Naive B cell (primary cell): ENCODE results near the gene CALCOCO1. TPM values are rescaled to one million over a fixed set of nuclear protein-coding genes. Genes with fewer than 3 reads are reported as not detected.
A peak's percentile ranks its signal among the peaks of the same experiment; 100 is the strongest.

Source experiments
- ATAC-seq, 2 donors: fragments of 150-1000 bp; cut with Tn5 transposase; 2 replicates each; pipeline ENCODE4 v1.10.0; 2021; ENCODE audit warnings: low read depth in 2 of 2, mild to moderate bottlenecking in 2 of 2, moderate library complexity in 2 of 2
- DNase-seq: peaks from one replicate; pipeline ENCODE4 v3.0.0; 2022
- H3K27ac Mint-ChIP-seq, 6 donors: one replicate each; pipeline ENCODE4 v1.8.0; 2020 to 2022; ENCODE audit warnings: mild to moderate bottlenecking in 6 of 6, mixed read lengths in 6 of 6, moderate library complexity in 5 of 6, inconsistent platforms in 2 of 6
- H3K27me3 Mint-ChIP-seq, 3 donors: one replicate each; pipeline ENCODE4 v1.8.0; 2021 to 2022; ENCODE audit warnings: mixed read lengths in 3 of 3, mild to moderate bottlenecking in 1 of 3
- H3K36me3 Mint-ChIP-seq, 2 donors: one replicate each; pipeline ENCODE4 v1.8.0; 2020 to 2022; ENCODE audit warnings: mixed read lengths in 2 of 2, inconsistent platforms in 1 of 2, mild to moderate bottlenecking in 1 of 2
- H3K4me1 Mint-ChIP-seq, 3 donors: one replicate each; pipeline ENCODE4 v1.8.0; 2020 to 2022; ENCODE audit warnings: mixed read lengths in 3 of 3, inconsistent platforms in 1 of 3, mild to moderate bottlenecking in 1 of 3, moderate library complexity in 1 of 3
- H3K4me3 Mint-ChIP-seq, 8 donors: one replicate each; pipeline ENCODE4 v1.8.0; 2020 to 2022; ENCODE audit warnings: mild to moderate bottlenecking in 8 of 8, mixed read lengths in 8 of 8, moderate library complexity in 8 of 8, inconsistent platforms in 2 of 8
- H3K9me3 Mint-ChIP-seq, 7 donors: one replicate each; pipeline ENCODE4 v1.8.0; 2020 to 2022; ENCODE audit warnings: mixed read lengths in 7 of 7, mild to moderate bottlenecking in 5 of 7, inconsistent platforms in 2 of 7, moderate library complexity in 1 of 7
- polyA plus RNA-seq, 6 donors: library from polyadenylated mRNA; unstranded; fragments of 300-500 nt; fragmentation: Illumina TruSeq; gene quantifications; one replicate each; pipeline ENCODE4 v1.2.3, GENCODE V29; 2021; ENCODE audit warnings: low read depth in 6 of 6

The CALCOCO1 gene
- polyA plus RNA-seq, 6 donors from 2014 or later = 65.8 to 93.2 (median 78.8) TPM

GRCh38 chr12:53749986-53750811 is 22.9 kb upstream of the CALCOCO1 start:
- no peaks in the 10 kb centered on the region for H3K36me3 Mint-ChIP-seq
- DNase-seq (no peak), ATAC-seq (no peak)
- peak overlapping the region in 1 of 6 donors; percentile 79 for H3K27ac Mint-ChIP-seq
- no peaks in the 10 kb centered on the region for H3K9me3 Mint-ChIP-seq
- no peak overlapping the region for H3K4me3 Mint-ChIP-seq
- H3K4me1 Mint-ChIP-seq = peaks cover 0 to 20% (median 3%) of the 10 kb centered on the region in 3 donors
- peaks cover 0 to 20% (median 12%) of the 10 kb centered on the region in 3 donors for H3K27me3 Mint-ChIP-seq

GRCh38 chr12:53748072-53748840 is 21.0 kb upstream of the CALCOCO1 start:
- Mint-ChIP-seq H3K9me3 (no peaks in the 10 kb centered on the region), H3K4me3 (no peak overlapping the region), H3K27me3 (peaks cover 0 to 30% (median 26%) of the 10 kb centered on the region in 3 donors), H3K27ac (no peak overlapping the region), H3K36me3 (no peaks in the 10 kb centered on the region), H3K4me1 (peaks cover 6 to 24% (median 8%) of the 10 kb centered on the region in 3 donors)
- no peak for DNase-seq
- ATAC-seq = no peak

GRCh38 chr12:53747095-53747494 is 19.8 kb upstream of the CALCOCO1 start:
- Mint-ChIP-seq H3K27ac (peak overlapping the region in 2 of 6 donors; percentile 22 to 77), H3K4me3 (peak overlapping the region in 6 of 8 donors; percentile 26 to 86 (median 55)), H3K9me3 (no peaks in the 10 kb centered on the region), H3K36me3 (no peaks in the 10 kb centered on the region), H3K4me1 (peaks cover 9 to 24% (median 11%) of the 10 kb centered on the region in 3 donors), H3K27me3 (peaks cover 0 to 42% (median 37%) of the 10 kb centered on the region in 3 donors)
- DNase-seq = no peak
- no peak for ATAC-seq

- Mint-ChIP-seq H3K4me3 (peak overlapping the region; percentile 15 to 86 (median 55)), H3K27me3 (peaks cover 0 to 44% (median 38%) of the 10 kb centered on the region in 3 donors), H3K36me3 (no peaks in the 10 kb centered on the region), H3K9me3 (no peaks in the 10 kb centered on the region), H3K27ac (peak overlapping the region in 3 of 6 donors; percentile 14 to 77 (median 22)), H3K4me1 (peaks cover 9 to 24% (median 11%) of the 10 kb centered on the region in 3 donors)
- peak; percentile 83 for DNase-seq
- peak; percentile 42 to 59 for ATAC-seq
These were observed 19.4 kb upstream of the CALCOCO1 start for GRCh38 chr12:53746592-53747092.

GRCh38 chr12:53744751-53745150 is 17.5 kb upstream of the CALCOCO1 start:
- no peak for DNase-seq
- ATAC-seq = no peak
- no peaks in the 10 kb centered on the region for H3K9me3 Mint-ChIP-seq
- peaks cover 10 to 24% (median 12%) of the 10 kb centered on the region in 3 donors for H3K4me1 Mint-ChIP-seq
- H3K4me3 Mint-ChIP-seq = no peak overlapping the region
- H3K36me3 Mint-ChIP-seq = no peaks in the 10 kb centered on the region
- H3K27ac Mint-ChIP-seq = no peak overlapping the region
- H3K27me3 Mint-ChIP-seq = peaks cover under 1 to 44% (median 38%) of the 10 kb centered on the region in 3 donors

GRCh38 chr12:53744130-53744441 is 16.8 kb upstream of the CALCOCO1 start:
- no peak for ATAC-seq
- H3K4me3 Mint-ChIP-seq = peak overlapping the region in 1 of 8 donors; percentile 48
- no peak for DNase-seq
- H3K27me3 Mint-ChIP-seq = peaks cover 8 to 48% (median 44%) of the 10 kb centered on the region in 3 donors
- H3K27ac Mint-ChIP-seq = no peak overlapping the region
- H3K36me3 Mint-ChIP-seq = no peaks in the 10 kb centered on the region
- peaks cover 17 to 31% (median 19%) of the 10 kb centered on the region in 3 donors for H3K4me1 Mint-ChIP-seq
- no peaks in the 10 kb centered on the region for H3K9me3 Mint-ChIP-seq

GRCh38 chr12:53743266-53744129 is 16.2 kb upstream of the CALCOCO1 start:
- Mint-ChIP-seq H3K36me3 (no peaks in the 10 kb centered on the region), H3K4me3 (peak overlapping the region in 7 of 8 donors; percentile 61 to 85 (median 72)), H3K4me1 (peaks cover 23 to 36% (median 25%) of the 10 kb centered on the region in 3 donors), H3K9me3 (no peaks in the 10 kb centered on the region), H3K27me3 (peaks cover 13 to 54% (median 49%) of the 10 kb centered on the region in 3 donors), H3K27ac (no peak overlapping the region)
- peak; percentile 63 to 64 for ATAC-seq
- peak; percentile 64 for DNase-seq

GRCh38 chr12:53740130-53740491 is 12.9 kb upstream of the CALCOCO1 start:
- H3K4me3 Mint-ChIP-seq = no peak overlapping the region
- no peak overlapping the region for H3K27ac Mint-ChIP-seq
- H3K36me3 Mint-ChIP-seq = no peaks in the 10 kb centered on the region
- no peak for DNase-seq
- peaks cover 20 to 30% (median 30%) of the 10 kb centered on the region in 3 donors for H3K4me1 Mint-ChIP-seq
- H3K9me3 Mint-ChIP-seq = no peaks in the 10 kb centered on the region
- no peak for ATAC-seq
- H3K27me3 Mint-ChIP-seq = peaks cover 47 to 76% (median 53%) of the 10 kb centered on the region in 3 donors

GRCh38 chr12:53739214-53740129 is 12.2 kb upstream of the CALCOCO1 start:
- peak in 1 of 2 donors; percentile 8 for ATAC-seq
- Mint-ChIP-seq H3K36me3 (no peaks in the 10 kb centered on the region), H3K4me1 (peaks cover 20 to 30% (median 30%) of the 10 kb centered on the region in 3 donors), H3K27me3 (peaks cover 54 to 76% (median 58%) of the 10 kb centered on the region in 3 donors), H3K27ac (peak overlapping the region in 2 of 6 donors; percentile 8 to 60), H3K4me3 (peak overlapping the region in 7 of 8 donors; percentile 54 to 83 (median 75)), H3K9me3 (no peaks in the 10 kb centered on the region)
- no peak for DNase-seq

GRCh38 chr12:53738406-53739213 is 11.4 kb upstream of the CALCOCO1 start:
- no peak for DNase-seq
- H3K9me3 Mint-ChIP-seq = no peaks in the 10 kb centered on the region
- peaks cover 18 to 28% (median 28%) of the 10 kb centered on the region in 3 donors for H3K4me1 Mint-ChIP-seq

GRCh38 chr12:53737951-53738405 is 10.7 kb upstream of the CALCOCO1 start:
- peak overlapping the region in 7 of 8 donors; percentile 47 to 89 (median 75) for H3K4me3 Mint-ChIP-seq
- peaks cover 61 to 74% (median 63%) of the 10 kb centered on the region in 3 donors for H3K27me3 Mint-ChIP-seq
- DNase-seq (no peak), ATAC-seq (no peak)
- H3K9me3 Mint-ChIP-seq = no peaks in the 10 kb centered on the region
- peaks cover 15 to 22% (median 21%) of the 10 kb centered on the region in 3 donors for H3K4me1 Mint-ChIP-seq
- no peaks in the 10 kb centered on the region for H3K36me3 Mint-ChIP-seq
- peak overlapping the region in 1 of 6 donors; percentile 60 for H3K27ac Mint-ChIP-seq

More at GRCh38 chr12:53738406-53739213, 11.4 kb upstream of the CALCOCO1 start:
- Mint-ChIP-seq H3K27ac (peak overlapping the region in 1 of 6 donors; percentile 60), H3K4me3 (peak overlapping the region in 7 of 8 donors; percentile 62 to 89 (median 80)), H3K27me3 (peaks cover 59 to 74% (median 60%) of the 10 kb centered on the region in 3 donors), H3K36me3 (no peaks in the 10 kb centered on the region)
- peak; percentile 62 to 64 for ATAC-seq
